KG1 (cell line): ENCODE measurements around the gene PLAGL1.
A peak's percentile ranks its signal among the peaks of the same experiment; 100 is the strongest.

Experiments
- DNase-seq: peaks from one replicate; lab custom pipeline; 2025; lab: John Stamatoyannopoulos, UW

The PLAGL1 gene

DNA sequence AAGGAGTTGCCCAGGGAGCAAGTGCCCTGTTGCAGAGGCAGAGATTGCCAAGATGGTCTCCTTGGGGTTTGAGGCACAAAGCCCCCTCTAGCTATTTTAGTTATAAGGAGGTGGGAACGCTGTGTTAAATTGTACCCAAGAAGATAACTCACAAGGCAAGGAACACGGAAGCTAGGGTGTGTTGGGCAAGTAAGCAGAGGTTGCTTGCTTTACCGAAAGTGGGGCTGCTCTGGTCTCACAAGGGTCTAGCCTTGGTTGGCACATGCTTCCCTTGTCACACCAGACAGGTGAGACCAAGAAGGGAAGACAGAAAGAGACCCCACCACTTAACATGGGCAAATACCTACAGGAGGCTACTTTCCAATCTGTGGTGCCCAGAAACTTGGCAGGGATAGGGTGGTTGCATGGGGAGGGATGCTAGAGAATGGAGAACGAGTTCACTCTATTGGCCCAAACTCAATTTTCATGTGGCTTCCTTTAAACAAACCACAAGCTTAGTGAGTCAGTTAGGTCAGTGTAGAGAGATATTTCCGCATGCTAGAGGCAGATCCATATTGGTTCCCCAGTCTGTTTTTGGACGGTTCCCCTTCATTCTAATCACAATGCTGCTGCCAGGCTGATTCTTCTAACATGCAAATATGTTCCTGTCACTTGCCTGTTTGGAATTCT, 42.4 kb downstream of the PLAGL1 start:
- peak; percentile 65 for DNase-seq

DNA sequence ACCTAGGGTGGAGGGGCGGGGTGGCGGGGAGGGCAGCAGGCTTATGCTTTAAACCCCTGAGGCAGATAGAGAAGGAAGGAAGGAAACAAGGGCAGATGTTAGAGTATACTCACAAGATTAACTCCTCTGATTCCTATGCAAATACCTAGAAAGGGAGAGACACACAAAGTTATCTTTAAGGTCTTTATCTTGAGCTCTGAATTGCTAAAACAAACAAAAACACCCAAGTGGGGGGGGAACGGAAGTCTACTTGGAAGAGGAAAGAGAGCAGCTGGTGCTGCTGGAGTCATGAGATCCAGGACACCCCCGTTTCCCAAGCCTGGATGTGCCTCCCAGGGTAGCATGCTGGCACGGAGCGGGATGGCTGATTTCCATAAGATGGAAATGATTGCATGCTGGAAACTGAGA, 43.4 kb downstream of the PLAGL1 start:
- DNase-seq, result no peak

DNA sequence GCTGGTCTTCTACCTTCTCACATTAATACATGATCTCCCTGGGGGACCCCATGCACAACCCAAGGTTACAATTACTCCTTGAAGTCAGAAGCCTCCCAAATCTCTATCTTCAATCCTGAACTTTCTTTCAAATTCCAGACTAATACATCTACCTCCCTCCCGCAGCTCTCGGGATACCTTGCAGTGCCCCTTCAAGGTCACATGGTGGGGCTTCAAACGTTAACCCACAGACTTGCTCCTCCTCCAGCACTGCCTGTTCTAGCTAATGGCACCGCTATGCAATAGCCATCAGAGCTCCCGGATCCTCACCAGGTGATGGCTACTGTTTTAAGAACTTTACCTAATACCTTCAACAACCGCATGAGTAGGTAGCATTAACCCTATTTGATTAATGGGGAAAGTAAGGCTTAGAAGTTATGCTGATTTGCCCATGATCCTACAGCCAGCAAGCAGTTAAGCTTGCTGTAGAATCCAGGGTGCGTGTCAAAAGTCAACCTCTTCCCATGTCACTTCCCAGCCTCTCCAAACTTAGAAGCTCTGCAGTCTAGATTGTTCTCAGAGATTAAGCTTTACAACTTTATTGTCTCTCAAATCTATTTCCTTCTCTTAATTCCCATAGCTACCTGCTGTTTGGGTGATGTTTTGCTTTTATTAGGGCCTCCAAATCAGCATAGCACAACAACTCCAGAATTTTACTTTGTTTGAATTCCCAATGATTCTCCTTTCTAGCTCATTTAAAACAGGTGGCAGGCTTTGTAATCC, 44.7 kb downstream of the PLAGL1 start:
- no peak for DNase-seq

DNA sequence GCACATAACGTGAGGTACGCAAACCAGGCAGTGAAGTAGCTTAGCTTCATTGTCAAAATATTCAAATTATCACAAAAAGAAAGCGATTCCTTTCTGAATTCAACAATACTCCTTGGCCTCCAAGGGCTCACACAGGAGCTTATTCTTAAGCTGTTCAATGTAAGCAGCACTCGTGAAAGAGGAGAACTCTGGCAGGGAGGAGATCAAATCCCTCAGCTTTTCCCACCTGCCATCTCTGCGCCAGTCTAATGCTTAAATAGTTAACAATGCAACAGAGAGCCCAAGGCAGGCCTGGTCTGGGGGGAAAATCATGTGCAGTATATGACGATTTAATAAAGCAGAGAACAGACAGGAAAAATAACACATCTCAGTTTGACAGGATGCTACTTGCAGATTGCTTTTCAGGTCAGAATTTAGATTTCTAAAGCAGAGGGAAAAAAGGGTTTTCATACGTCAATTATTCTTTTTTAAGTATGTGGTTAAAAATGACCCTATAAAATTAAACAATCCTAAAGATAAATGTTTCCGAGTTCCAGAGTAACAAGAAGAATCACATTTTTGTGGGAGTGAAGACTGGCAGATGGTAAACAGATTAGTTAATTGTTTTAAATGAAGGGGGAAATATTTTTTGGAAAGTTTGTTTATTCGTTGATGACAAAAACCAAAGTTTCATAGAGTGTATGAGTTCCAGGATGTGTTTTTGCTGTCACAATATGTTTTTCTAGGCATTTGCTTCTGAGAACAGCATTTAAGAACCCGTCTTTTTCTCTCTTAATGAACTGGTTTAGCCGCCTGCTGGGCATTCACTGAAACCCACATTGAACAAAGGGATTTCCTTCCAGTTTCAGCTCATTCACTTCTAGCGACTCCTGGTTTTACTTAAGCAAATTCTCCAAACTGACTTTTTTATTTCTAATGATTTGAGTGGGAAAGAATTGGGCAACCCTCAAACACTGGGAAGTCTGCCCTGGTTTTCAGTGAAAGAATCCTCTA, 45.9 kb downstream of the PLAGL1 start:
- DNase-seq, result no peak

DNA sequence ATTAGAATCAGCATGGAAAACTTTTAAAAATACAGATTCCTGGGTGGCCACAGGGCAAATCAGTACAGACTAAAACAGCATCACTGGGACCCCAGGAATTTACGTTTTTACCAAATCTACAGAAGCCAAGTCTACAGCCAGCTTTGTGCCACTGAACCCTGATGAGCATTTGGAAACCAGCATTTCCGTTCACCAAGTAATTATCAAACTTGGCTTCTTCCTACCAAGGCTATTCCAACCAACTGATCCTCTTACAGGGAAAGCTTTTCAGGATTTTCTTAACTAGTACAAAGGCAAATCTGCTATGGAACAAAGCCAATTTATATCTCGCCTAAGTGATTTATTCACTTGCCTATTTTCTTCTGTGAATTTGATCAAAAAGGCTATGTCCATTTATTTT, 47.0 kb downstream of the PLAGL1 start:
- no peak for DNase-seq

DNA sequence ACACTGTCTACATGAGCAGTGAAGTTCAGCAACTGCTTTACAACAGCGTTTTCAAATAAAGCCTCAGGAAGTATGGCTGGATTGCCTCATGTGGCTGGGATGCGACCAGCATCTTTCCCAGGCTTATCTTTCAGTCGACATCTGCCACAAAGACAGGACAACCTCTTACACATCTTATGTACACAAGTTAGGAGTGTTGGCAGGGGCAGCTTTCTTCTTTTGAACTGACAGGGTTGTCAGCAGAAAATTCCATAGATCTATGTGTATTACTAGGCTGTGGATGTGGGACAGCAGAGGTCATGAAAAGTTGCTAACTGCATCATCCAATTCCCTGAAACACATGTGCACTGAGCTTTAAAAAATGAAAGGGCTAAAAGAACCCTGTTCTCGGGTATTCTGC, 48.1 kb downstream of the PLAGL1 start:
- no peak for DNase-seq

DNA sequence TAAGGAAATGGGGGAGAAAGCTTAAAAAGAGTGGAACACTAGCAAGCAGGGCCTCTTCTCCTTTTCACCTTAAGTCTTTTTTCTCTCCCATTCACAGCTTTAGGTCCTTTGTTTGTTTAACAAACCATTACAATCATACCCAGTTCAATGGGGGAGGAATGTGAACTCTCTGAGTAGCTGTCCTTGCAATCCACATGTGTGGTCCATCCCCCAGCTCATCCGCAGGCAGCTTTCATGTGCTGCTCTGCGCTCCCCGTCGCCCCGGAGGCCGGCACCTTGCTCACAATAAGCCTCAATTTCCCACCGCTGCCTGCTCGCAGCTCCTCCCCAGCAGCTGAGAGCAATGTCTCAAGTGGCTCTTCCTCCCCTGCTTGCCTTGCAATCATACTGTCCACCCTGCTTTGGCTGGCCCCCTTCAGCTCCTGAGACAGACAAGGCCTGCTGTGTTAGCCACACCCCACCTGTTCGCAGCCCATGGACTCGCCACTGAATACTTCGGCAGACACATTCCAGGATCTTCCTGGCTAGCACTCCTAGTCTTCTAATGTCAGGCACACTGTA, 49.1 kb downstream of the PLAGL1 start:
- DNase-seq, result no peak

DNA sequence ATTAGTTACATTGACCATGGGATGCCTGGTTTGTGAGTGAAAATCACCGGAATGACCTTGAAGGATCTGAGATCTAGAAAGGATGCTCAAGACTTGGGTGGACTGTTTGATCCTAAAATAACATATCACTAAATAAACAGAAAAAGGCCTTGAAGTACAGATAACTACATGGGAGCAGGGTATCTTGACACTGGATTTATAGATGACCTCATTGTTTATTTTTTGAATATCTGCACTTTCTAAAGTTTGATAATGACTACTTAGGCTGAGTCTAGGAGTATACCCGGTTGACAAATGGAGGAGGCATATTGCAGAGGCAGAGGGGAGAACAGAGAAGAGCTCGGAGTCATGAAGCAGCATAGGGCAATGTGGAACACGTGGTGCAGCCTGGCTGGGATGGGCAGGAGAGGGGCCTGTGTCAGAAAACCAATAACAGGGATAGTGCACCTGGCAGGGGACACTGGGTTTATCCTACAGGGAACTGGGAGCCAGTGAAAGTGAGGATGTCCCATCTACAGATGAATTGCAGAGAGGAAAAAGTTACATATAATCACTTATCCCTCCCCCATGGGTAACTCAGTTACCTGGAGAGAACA, 50.3 kb downstream of the PLAGL1 start:
- no peak for DNase-seq

DNA sequence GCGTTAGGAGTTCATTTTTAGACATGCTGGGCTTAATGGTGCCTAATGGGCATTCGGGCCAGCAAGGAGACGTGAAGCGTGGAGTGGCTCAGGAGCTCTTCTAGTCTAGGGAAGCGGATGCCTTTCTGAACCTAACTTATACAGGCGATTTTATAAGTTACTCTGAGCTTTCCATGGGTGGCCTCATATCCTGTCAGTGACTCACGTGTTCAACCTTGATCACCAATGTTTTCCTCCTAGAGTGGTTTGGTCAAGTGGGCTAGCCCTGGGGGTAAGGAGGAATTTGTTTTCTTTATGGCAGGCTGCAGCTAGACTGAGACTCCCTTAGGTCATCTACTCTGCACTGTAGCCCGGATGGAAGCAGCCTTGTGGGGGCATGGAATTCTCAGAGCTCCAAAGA, 52.1 kb downstream of the PLAGL1 start:
- no peak for DNase-seq

DNA sequence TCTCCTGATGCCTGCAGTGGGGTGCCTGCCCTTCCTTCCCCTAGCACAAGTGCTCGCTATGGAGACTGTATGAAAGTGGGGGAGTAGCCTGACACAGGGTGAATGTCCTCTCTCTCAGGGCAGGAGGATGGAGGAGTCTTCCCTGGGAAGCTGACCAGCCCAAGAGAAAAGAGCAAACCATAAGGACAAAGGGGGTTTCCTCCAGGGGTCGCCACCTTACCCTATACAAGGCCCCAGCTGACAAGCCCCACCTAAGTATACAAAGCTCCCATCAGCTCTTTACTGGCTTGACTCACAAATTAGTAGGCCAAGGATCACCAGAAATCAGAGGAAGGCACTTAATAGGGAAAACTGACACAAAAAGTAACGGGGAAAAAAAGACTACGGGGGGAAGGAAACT, 54.1 kb downstream of the PLAGL1 start:
- DNase-seq, result no peak

DNA sequence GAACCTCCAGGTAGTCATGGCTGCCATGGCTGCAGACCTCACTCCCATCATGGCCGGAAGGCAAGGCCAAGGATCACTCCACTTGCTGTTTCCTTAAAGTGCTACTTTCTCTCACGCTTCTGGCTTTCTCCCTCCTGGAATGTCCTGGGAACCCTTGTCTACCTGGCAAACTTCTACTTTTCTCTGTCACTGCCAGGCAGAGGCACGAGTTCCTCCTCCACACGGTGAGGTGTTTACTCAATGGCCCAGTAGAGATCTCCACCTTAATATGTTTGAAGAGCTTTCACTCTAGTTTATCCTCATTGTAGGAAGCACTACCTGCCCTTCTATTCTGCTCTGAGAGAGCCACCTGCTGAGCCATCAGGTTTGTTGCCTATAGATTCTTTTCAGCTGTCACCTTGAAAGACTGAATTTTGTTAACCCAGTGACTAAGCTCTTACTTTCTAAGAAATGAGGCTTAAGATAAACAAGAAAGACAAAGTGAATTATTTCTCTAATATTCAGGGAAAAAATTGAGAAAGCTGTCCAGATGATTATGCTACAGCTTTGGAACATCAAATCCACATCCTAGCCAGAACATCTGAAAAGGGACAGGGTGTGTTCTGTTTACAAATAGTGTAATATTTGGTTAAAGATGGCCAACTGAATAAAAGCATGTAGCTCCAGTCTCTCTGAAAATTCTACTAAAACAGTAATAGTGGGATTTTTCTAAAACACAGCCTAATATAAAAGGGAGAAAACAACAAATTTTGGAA, 54.9 kb downstream of the PLAGL1 start:
- DNase-seq, result no peak

DNA sequence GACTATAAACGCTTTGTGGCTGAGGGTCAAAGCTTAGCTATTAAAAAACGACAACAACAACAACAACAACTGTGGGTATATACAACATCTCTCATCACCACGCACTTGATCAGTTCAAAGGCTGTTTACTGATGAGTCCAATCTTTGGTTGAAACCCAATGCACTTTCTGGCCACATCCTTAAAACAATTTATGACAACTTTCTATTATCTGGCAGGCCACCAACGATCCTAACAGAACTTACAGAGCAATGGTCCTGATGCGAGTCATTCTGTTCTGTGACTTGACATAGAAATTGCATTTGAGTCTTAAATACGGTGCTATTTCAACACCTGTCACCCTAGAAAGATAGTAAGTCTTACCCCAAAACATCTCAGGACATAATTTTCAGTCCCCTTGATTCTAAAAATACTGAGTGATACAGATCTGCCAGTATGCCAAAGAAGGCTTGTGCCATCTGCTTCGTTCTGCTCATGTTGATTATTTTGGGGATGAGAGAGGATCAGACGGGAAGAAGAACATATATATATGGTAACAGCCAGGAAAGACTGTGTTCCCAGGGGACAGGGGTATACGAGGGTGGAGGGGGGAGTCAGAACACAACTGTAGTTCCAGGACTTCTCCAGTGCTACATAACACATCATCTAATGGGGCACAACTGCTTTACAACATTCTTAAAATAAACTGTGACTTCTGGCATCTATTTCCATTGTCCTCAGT, 55.8 kb downstream of the PLAGL1 start:
- DNase-seq, result no peak

DNA sequence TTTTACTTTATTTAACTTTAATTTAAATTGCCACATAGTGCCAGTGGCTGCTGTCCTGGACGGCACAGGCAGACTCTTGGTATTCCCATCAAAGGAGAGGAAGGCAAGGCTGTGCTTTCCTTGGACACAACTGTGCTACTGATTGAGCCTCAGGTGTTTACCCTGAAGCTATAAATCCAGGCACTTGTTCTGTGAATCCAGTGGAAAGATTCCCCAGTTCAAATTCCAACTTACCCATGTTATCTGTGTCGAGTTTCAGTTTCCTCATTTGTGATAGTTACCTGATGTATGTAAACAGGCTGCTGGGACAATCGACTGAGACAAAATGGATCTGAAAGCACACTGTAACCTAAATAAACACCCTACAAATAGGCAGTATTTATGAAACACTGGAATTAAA, 57.2 kb downstream of the PLAGL1 start:
- DNase-seq, result no peak

DNA sequence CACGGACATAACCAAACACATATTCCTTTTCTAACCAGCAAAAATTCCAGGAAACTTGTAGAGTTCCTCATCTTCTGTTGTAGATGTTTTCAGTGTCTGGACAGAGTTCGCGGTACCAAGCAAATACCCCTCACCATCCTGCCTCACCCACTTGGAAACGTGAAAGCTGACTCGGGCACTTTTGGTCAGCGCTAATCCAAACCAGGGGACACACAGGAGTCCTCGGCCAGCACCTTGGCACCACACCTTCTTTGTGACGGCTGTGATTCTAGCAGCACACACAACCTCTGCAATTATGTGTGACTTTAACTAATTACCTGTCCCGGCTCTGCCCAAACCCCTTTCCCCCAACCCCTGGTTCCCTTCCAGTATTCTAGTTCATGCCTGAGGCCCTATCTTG, 58.1 kb downstream of the PLAGL1 start:
- no peak for DNase-seq

DNA sequence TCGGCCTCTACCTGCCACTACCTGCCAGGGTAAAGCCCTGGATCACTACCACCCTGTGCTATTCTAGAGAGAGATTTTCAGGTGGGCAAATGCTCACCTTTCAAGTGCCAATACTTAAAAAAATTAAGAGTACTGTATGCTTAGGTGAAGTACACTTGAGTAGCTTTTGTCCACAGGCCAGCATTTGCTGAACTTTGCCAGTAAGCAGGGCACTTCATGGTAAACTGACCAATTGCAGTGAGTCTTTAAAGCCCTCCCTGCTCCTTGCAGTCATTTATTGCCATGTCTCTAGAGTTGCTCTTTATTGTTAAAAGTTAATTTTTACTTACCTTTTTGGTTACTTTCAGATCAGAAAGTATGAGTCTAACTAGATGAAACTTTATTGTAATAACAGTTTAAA, 58.5 kb downstream of the PLAGL1 start:
- no peak for DNase-seq

DNA sequence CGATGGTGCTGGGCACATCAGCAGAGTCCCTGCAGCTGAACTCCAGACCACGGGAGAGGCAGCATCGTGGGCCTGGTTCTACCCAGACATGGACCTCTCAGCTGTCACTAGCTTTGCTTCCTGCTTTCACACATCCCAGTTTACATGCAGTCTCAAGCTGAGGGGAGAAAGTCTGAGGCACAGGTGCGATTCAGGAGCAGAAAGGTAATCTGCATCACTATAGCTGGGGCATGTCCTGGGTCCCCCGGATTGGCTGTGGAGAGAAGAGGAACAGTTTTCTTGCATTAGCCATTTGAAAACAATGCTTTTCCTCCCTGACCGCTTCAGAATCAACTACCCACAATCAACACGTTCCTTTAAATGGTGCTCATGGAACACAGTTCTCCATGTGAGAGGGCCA, 59.9 kb downstream of the PLAGL1 start:
- DNase-seq, result no peak

DNA sequence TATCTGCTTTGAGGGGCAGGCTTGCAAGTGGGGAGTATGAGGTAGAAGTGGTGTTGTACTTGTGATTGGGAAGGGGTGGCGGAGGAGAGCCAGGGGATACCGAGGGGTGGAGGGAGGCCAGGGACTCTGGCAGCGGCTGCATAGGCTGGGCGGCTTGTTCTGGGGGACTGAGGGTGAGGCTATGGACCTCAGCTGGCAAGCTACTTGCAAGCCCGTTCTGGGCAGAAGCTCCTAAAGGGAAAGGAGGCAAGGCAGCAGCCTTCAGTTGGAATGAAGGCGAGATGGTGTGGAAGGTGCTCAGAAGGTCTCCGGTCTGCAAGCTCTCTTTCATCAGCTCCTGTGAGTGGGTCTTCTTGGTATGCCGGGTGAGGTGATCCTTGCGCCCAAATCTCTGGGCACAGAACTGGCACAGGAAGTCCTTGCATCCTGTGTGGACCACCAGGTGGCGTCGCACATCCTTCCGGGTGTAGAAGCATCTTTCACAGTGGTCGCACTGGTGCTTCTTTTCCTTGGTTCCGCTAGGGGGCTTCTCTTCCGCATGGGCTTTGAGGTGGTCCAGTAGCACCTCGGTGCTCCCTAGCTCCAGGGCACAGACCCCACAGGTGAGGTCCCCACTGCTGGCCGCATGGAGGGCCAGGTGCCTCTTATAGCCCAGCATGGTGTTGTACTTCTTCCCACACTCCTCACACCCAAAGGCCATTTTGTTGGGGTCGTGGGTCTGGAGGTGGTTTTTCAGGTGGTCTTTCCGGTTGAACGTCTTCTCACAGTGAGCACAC, 66.0 kb downstream of the PLAGL1 start:
- no peak for DNase-seq

DNA sequence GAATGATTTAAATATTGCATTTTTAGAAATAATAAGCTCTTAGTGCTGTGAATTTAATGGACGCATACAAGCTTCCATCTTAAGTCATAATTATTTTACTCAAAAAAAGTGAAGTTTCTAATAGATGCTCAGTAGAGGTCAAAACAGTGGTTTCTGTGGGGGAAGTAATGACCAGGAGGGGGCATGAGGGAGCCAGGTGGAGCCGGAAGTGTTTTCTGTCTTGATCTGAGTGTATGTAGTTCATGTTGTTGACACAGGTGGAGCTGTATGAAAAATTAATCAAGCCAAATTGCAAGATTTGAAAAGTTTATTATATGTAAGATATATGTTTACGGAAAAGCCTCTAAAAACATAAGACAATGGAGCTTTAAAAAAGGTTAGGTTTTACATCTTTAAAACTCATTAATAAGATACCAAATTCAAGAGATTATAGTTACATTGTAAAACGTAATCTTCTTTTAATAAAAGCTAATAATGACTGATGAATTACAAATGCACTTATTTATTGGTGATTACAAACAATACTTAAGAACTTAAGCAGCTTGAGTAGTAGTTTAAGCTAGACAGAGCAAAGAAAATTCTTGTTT, 68.0 kb downstream of the PLAGL1 start:
- peak; percentile 48 for DNase-seq

DNA sequence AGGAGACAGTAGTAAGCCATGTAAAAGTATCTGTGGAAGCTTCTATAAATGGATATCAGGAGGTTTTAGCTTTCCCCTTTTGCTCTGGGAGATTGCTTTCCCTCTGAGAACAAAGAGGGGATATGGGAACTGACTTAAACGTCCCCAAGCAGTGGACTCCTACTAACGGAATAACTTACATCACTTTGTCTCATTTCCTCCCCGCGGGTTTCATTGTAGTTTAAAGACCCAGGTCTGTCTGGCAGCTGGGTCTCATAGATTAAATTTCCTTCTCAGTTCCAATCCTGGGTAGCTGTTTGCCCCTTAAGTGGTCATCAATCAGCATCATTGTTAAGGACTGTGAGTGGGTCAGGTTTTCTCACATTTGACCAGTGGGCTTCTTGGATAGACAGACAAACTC, 68.7 kb downstream of the PLAGL1 start:
- no peak for DNase-seq

DNA sequence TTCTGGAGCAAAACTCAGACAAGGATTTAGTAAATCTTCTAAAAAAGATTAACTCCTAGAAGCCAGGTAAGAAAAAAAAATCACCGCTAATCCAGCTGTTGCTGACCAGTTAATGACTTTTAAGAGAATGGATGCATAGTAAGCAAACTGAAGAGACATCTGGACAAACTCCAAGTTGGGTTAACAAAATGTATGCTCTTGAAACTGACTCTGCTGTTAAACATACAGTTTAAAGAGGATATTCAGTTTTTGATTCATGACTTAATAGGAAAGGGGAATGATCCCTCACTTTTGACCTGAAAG, 70.4 kb downstream of the PLAGL1 start:
- DNase-seq, result no peak
